Metanephros (tissue), 2 donors: Measurements from ENCODE around the gene CHN1. TPM values are rescaled to one million over a fixed set of nuclear protein-coding genes. Genes with fewer than 3 reads are reported as not detected.

Experiments
- small RNA-seq: library from RNA; depleted of rRNA; stranded (forward); fragments of <200 nt; gene quantifications from one replicate; pipeline ENCODE3, GENCODE V24; 2014; ENCODE audit warnings: low replicate concordance
- total RNA-seq: library from RNA; depleted of rRNA; stranded (reverse); fragments of >200 nt; gene quantifications from one replicate; pipeline ENCODE4 v1.2.3, GENCODE V29; 2014

CHN1 gene, protein sequence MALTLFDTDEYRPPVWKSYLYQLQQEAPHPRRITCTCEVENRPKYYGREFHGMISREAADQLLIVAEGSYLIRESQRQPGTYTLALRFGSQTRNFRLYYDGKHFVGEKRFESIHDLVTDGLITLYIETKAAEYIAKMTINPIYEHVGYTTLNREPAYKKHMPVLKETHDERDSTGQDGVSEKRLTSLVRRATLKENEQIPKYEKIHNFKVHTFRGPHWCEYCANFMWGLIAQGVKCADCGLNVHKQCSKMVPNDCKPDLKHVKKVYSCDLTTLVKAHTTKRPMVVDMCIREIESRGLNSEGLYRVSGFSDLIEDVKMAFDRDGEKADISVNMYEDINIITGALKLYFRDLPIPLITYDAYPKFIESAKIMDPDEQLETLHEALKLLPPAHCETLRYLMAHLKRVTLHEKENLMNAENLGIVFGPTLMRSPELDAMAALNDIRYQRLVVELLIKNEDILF
- 19.0 TPM for total RNA-seq

DNA sequence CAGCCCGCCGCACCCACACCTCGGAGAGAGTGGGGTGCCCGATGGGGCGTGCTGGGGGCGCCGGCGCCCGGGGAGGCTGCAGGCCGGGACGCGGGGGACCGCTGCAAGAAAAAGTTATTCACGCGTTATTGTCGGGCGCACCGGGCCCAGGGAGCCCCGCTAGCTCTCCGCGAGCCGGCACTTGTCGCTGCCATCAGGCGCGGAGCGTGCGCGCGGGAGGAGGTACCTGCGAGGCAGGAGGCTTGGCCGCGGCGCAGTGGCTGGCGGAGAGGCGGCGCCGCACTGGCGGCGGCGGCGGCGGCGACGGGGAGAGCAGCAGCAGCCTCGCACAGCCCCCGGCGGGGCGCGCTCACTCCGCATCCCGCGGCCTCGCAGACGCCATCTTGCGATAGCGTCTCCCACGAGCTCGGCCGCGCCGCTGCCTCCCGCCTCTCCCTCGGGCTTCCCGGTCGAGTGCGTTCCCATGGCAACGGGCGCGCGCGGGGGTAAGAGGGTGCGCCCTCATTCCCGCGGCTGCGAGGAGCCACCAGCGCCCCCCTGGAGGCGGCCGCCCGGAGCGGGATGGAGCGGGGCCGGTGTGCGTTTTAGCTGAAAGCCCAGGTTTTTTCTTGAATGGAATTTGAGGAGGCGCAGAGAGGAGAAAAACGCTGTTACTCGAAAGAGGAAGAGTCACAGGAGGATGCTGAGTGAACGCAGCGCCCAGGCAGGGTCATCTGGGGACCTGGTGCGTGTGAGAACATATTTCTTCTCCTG lies at the start of gene CHN1:
Gene CHN1, minus strand, starts transcription at position 402 of the 753 bp plus-strand sequence. CDS start 469 bp downstream, outside the sequence.

GRCh38 chr2:174764280-174765255 lies 240.6 kb downstream of the CHN1 start, which contains the start of gene CHRNA1:
Gene CHRNA1 (minus strand): TSS chr2:174764472. CDS start chr2:174764394, 78 bp downstream.

Small RNA genes within 50 kb of the gene (small RNA-seq; reads per million reads assigned to genes)
- not detected for gene RNU6-1290P
- gene RNU6-763P: not detected

Other genes with a start within 250 kb of the CHN1 start
- 5.7 TPM for gene CHRNA1, start 240.9 kb downstream of the CHN1 start, total RNA-seq
- 67.7 TPM for gene ATF2, start 162.8 kb upstream of the CHN1 start, total RNA-seq
- gene ATP5MC3, start 176.3 kb upstream of the CHN1 start, total RNA-seq: 167 TPM